Measurements from ENCODE around the gene NQO2.

The NQO2 gene

DNA sequence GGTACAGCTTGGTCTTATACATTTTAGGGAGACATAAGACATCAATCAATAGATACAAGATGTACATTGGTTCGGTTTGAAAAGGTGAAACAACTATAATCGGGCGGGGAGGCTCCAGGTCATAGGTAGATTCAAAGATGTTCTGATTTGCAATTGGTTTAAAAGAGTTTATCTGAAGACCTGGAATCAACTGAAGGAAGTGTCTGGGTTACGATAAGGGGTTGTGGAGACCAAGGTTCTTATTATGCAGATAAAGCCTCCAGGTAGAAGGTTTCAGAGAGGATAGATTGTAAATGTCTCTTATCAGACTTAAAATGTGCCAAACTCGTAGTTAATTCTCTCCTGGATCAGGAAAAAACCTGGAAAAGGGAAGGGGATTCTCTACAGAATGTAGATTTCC is 22.4 kb upstream of the NQO2 start:
- CTCF ChIA-PET = interaction anchor here (0.6 to 1.3 kb wide), 2 partner anchors 130 to 131 kb away, joined by 3 read pairs; no protein-coding TSS in a partner anchor

DNA sequence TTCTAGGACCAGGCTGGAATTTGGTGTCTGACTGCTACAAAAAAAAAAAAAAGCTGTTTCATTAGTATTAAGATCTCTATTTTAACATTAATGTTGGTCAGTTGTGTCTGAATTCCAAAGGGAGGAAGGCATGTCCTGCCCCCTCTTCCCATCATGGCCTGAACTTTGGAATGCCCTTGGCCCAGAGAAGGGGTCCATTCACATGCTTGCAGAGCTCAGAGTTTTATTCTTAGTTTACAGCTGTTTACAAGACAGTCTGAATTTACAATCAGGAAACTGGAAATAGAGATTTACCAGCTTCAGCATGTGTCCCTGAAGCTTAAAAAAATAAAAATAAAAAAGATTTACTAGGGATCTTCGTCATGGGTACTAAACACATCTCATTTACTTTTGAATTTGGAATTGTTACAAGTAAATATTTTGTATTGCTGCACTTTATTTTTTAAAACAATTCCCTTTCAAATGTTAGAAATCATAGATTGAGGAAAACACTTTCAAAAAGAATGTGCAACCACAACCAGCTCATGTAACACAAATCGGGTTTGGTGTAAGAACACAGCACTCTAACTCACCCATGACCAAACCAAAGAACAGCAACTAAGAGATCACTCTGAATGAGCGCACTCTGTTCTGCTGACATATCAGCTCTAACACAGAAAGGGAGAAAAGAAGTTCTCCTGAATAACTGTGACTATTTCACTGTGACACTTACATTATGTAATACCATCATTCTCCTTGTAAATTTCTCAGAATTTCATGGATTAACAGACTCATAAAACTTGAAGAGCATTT is 21.7 kb upstream of the NQO2 start:
- ChIA-PET CTCF (interaction anchor here (1.3 kb wide), 1 partner anchor 131 kb away, joined by 3 read pairs; no protein-coding TSS in a partner anchor), POLR2A (interaction anchor here (1.1 kb wide), 2 partner anchors 9 to 11 kb away, joined by 3 to 5 read pairs; no protein-coding TSS in a partner anchor)
- DNase-seq (ENCODE audit: extremely low spot score) = no peak
- TF ChIP-seq NFRKB (IDR thresholded peaks at IDR 0.05) = no peak
- TF ChIP-seq CTBP1 (IDR thresholded peaks at IDR 0.05; ENCODE audit: borderline replicate concordance) = no peak
- TF ChIP-seq TARDBP (IDR thresholded peaks at IDR 0.05) = no peak
- TF ChIP-seq ZNF384 (IDR thresholded peaks at IDR 0.05) = no peak
- no peak for TF ChIP-seq LEF1 (IDR thresholded peaks at IDR 0.05; ENCODE audit: borderline replicate concordance)
- TF ChIP-seq L3MBTL2 (conservative IDR thresholded peaks at IDR 0.05) = no peak
- no peak for TF ChIP-seq FOXM1 (IDR thresholded peaks at IDR 0.05; ENCODE audit: borderline replicate concordance)
- no peak for TF ChIP-seq ELF4 (IDR thresholded peaks at IDR 0.05)
- TF ChIP-seq SUZ12 (IDR thresholded peaks at IDR 0.05) = no peak
- TF ChIP-seq FOXK2 (IDR thresholded peaks at IDR 0.05) = no peak

More for the DNA sequence above, 22.4 kb upstream of the NQO2 start:
- no peak for DNase-seq (ENCODE audit: extremely low spot score)
- POLR2A ChIA-PET = no interaction called here
- no peak for TF ChIP-seq ELF4 (IDR thresholded peaks at IDR 0.05)
- TF ChIP-seq FOXM1 (IDR thresholded peaks at IDR 0.05; ENCODE audit: borderline replicate concordance) = no peak
- TF ChIP-seq FOXA1 (IDR thresholded peaks at IDR 0.05) = no peak
- TF ChIP-seq ZNF384 (IDR thresholded peaks at IDR 0.05) = no peak
- TF ChIP-seq ARNT (IDR thresholded peaks at IDR 0.05) = no peak
- TF ChIP-seq L3MBTL2 (conservative IDR thresholded peaks at IDR 0.05) = no peak
- no peak for TF ChIP-seq TARDBP (IDR thresholded peaks at IDR 0.05)

GRCh38 chr6:2978923-2979322 is 20.8 kb upstream of the NQO2 start:
- POLR2A ChIA-PET = interaction anchor here (1.1 kb wide), 2 partner anchors 8 to 10 kb away, joined by 3 to 5 read pairs; no protein-coding TSS in a partner anchor
- TF ChIP-seq FOXM1 (IDR thresholded peaks at IDR 0.05; ENCODE audit: borderline replicate concordance) (no peak), ZNF384 (IDR thresholded peaks at IDR 0.05) (0 out of 2 replicates have a peak, but pooled peaks have one; percentile 28), L3MBTL2 (conservative IDR thresholded peaks at IDR 0.05) (no peak)
- CTCF ChIA-PET = no interaction called here
- DNase-seq (ENCODE audit: extremely low spot score) = no peak

GRCh38 chr6:2979819-2980464 is 19.8 kb upstream of the NQO2 start:
- no peak for DNase-seq (ENCODE audit: extremely low spot score)
- CTCF ChIA-PET = interaction anchor here (1.5 kb wide), 2 partner anchors 25 to 27 kb away, joined by 4 read pairs; no protein-coding TSS in a partner anchor
- POLR2A ChIA-PET = interaction anchor here (1.0 to 1.8 kb wide), 2 partner anchors 8 to 10 kb away, joined by 3 to 5 read pairs; partner anchors contain the start of gene SERPINB6
- TF ChIP-seq HDGF (IDR thresholded peaks at IDR 0.05; ENCODE audit: borderline replicate concordance) (no peak), BHLHE40 (IDR thresholded peaks at IDR 0.05; ENCODE audit: borderline replicate concordance) (no peak), ARNT (IDR thresholded peaks at IDR 0.05) (no peak), FOXK2 (IDR thresholded peaks at IDR 0.05) (no peak), NFRKB (IDR thresholded peaks at IDR 0.05) (no peak), TARDBP (IDR thresholded peaks at IDR 0.05) (no peak), SUZ12 (IDR thresholded peaks at IDR 0.05) (no peak), ZNF384 (IDR thresholded peaks at IDR 0.05) (no peak), FOXM1 (IDR thresholded peaks at IDR 0.05; ENCODE audit: borderline replicate concordance) (no peak), CTBP1 (IDR thresholded peaks at IDR 0.05; ENCODE audit: borderline replicate concordance) (no peak), FOXA1 (IDR thresholded peaks at IDR 0.05) (no peak), ELF4 (IDR thresholded peaks at IDR 0.05) (no peak), SP1 (IDR thresholded peaks at IDR 0.05) (no peak), LEF1 (IDR thresholded peaks at IDR 0.05; ENCODE audit: borderline replicate concordance) (no peak)
- TF ChIP-seq, protein P1, sequence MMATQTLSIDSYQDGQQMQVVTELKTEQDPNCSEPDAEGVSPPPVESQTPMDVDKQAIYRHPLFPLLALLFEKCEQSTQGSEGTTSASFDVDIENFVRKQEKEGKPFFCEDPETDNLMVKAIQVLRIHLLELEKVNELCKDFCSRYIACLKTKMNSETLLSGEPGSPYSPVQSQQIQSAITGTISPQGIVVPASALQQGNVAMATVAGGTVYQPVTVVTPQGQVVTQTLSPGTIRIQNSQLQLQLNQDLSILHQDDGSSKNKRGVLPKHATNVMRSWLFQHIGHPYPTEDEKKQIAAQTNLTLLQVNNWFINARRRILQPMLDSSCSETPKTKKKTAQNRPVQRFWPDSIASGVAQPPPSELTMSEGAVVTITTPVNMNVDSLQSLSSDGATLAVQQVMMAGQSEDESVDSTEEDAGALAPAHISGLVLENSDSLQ (IDR thresholded peaks at IDR 0.05) = no peak

DNA sequence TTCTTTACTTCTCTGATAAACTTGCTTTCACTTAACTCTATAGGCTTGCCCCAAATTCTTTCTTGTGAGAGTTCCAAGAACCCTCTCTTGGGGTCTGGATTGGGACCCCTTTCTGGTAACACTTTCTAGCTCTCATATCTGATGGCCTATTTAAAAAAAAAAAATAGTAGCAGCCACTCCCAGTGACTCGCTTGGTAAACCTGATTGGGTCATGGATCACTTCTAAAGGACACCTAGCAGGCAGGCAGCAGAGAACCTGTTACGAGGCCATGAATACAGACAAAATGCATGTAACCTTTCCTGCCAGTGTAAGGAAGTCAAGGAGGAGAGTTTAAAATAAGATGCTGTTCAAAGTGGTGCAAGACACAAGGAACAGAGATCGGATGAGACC is 19.2 kb upstream of the NQO2 start:
- TF ChIP-seq L3MBTL2 (conservative IDR thresholded peaks at IDR 0.05) = no peak
- TF ChIP-seq FOXM1 (IDR thresholded peaks at IDR 0.05; ENCODE audit: borderline replicate concordance) = no peak
- no peak for TF ChIP-seq NFRKB (IDR thresholded peaks at IDR 0.05)
- no peak for TF ChIP-seq LEF1 (IDR thresholded peaks at IDR 0.05; ENCODE audit: borderline replicate concordance)
- TF ChIP-seq, protein P1 (IDR thresholded peaks at IDR 0.05) = no peak
- TF ChIP-seq BHLHE40 (IDR thresholded peaks at IDR 0.05; ENCODE audit: borderline replicate concordance) = no peak
- no peak for TF ChIP-seq ZNF384 (IDR thresholded peaks at IDR 0.05)
- TF ChIP-seq SP1 (IDR thresholded peaks at IDR 0.05) = no peak
- POLR2A ChIA-PET = interaction anchor here (1.0 to 1.8 kb wide), 2 partner anchors 9 kb away, joined by 3 to 5 read pairs; partner anchors contain the start of gene SERPINB6
- CTCF ChIA-PET = interaction anchor here (1.5 kb wide), 2 partner anchors 26 to 28 kb away, joined by 4 read pairs; no protein-coding TSS in a partner anchor
- DNase-seq (ENCODE audit: extremely low spot score) = no peak

GRCh38 chr6:2982426-2983117 is 17.1 kb upstream of the NQO2 start:
- ChIA-PET CTCF (no interaction called here), POLR2A (no interaction called here)
- TF ChIP-seq, protein P1 (IDR thresholded peaks at IDR 0.05) = no peak
- no peak for TF ChIP-seq ZNF384 (IDR thresholded peaks at IDR 0.05)
- TF ChIP-seq ELF4 (IDR thresholded peaks at IDR 0.05) = no peak
- TF ChIP-seq ARNT (IDR thresholded peaks at IDR 0.05) = no peak
- TF ChIP-seq FOXA1 (IDR thresholded peaks at IDR 0.05) = no peak
- TF ChIP-seq HDGF (IDR thresholded peaks at IDR 0.05; ENCODE audit: borderline replicate concordance) = no peak
- no peak for TF ChIP-seq SP1 (IDR thresholded peaks at IDR 0.05)
- no peak for TF ChIP-seq TARDBP (IDR thresholded peaks at IDR 0.05)
- TF ChIP-seq BHLHE40 (IDR thresholded peaks at IDR 0.05; ENCODE audit: borderline replicate concordance) = no peak
- TF ChIP-seq CTBP1 (IDR thresholded peaks at IDR 0.05; ENCODE audit: borderline replicate concordance) = no peak
- no peak for TF ChIP-seq FOXM1 (IDR thresholded peaks at IDR 0.05; ENCODE audit: borderline replicate concordance)
- TF ChIP-seq LEF1 (IDR thresholded peaks at IDR 0.05; ENCODE audit: borderline replicate concordance) = no peak
- TF ChIP-seq L3MBTL2 (conservative IDR thresholded peaks at IDR 0.05) = no peak
- TF ChIP-seq SUZ12 (IDR thresholded peaks at IDR 0.05) = no peak
- TF ChIP-seq FOXK2 (IDR thresholded peaks at IDR 0.05) = no peak
- TF ChIP-seq NFRKB (IDR thresholded peaks at IDR 0.05) = no peak
- DNase-seq (ENCODE audit: extremely low spot score) = no peak
